Esophagus squamous epithelium (tissue), 4 donors: Measurements from ENCODE around the gene AUTS2.

Source experiments
- CTCF ChIP-seq, 6 experiments: fragments of 450-650 bp in 4 of 6; fragments of 200-600 bp in 2 of 6; sonication (generic) in 2 of 6; IDR thresholded peaks; one replicate each; pipeline ENCODE4 v1.5.1; 2016 to 2019; ENCODE audit warnings: antibody characterized with exemption in 6 of 6, mild to moderate bottlenecking in 4 of 6, moderate library complexity in 4 of 6
- POLR2A ChIP-seq, 4 donors: fragments of 450-650 bp; IDR thresholded peaks; one replicate each; pipeline ENCODE4 v1.6.1; 2017; ENCODE audit warnings: antibody characterized with exemption in 4 of 4, mild to moderate bottlenecking in 4 of 4, moderate library complexity in 3 of 4

GRCh38 chr7:70334871-70335270 is 736.6 kb downstream of the AUTS2 start:
- TF ChIP-seq CTCF (IDR thresholded peaks at IDR 0.05) = no peak
- TF ChIP-seq POLR2A (IDR thresholded peaks at IDR 0.05) = no peak
